ENCODE data around the gene STAC3. TPM values are rescaled to one million over a fixed set of nuclear protein-coding genes. Genes with fewer than 3 reads are reported as not detected.
A peak's percentile ranks its signal among the peaks of the same experiment; 100 is the strongest.

Gene STAC3
- total and polyA plus RNA-seq, 9 of the 15 experiments (the other 6 are each of a cell fraction or from before 2014, with no cell fraction given), result 0.45 to 6.4 (median 3.3) TPM

GRCh38 chr12:57242691-57243454 lies 8.1 kb downstream of the STAC3 start (continued):
- TF ChIP-seq ZHX1 (conservative IDR thresholded peaks at IDR 0.05; ENCODE audit: low read length) (no peak), TGIF2 (CRISPR knock-in tag; IDR thresholded peaks at IDR 0.05) (no peak), FOXO4 (CRISPR knock-in tag; IDR thresholded peaks at IDR 0.05) (no peak), SMARCA4 (IDR thresholded peaks at IDR 0.05) (no peak), COPS2 (conservative IDR thresholded peaks at IDR 0.05) (no peak), KLF10 (CRISPR knock-in tag; IDR thresholded peaks at IDR 0.05) (no peak), CC2D1A (IDR thresholded peaks at IDR 0.05) (0 out of 2 replicates have a peak, but pooled peaks have one; percentile 49), POLR2G (IDR thresholded peaks at IDR 0.05; ENCODE audit: low read depth, low read length) (peak; percentile 63), NR0B1 (IDR thresholded peaks at IDR 0.05; ENCODE audit: partially characterized antibody) (no peak), MEIS2 (IDR thresholded peaks at IDR 0.05; ENCODE audit: partially characterized antibody) (no peak), ARHGAP35 (IDR thresholded peaks at IDR 0.05; ENCODE audit: partially characterized antibody) (no peak), SMAD1 (IDR thresholded peaks at IDR 0.05; ENCODE audit: low read depth, low read length, partially characterized antibody) (no peak), PHF20 (IDR thresholded peaks at IDR 0.05; ENCODE audit: partially characterized antibody) (no peak), GATAD2B (IDR thresholded peaks at IDR 0.05; ENCODE audit: borderline replicate concordance) (0 out of 2 replicates have a peak, but pooled peaks have one; percentile 16), TRIM25 (IDR thresholded peaks at IDR 0.05; ENCODE audit: borderline replicate concordance) (no peak), EGR1 (conservative IDR thresholded peaks at IDR 0.05) (0 out of 2 replicates have a peak, but pooled peaks have one; percentile 24), ZBTB33 (CRISPR knock-in tag; IDR thresholded peaks at IDR 0.05) (no peak), ATF1 (CRISPR knock-in tag; IDR thresholded peaks at IDR 0.05) (no peak), ATF1 (tag; IDR thresholded peaks at IDR 0.05) (no peak), RBFOX2 (IDR thresholded peaks at IDR 0.05; ENCODE audit: low read depth, low read length) (peak; percentile 56)
